ENCODE results near the gene CRACR2A.

Gene CRACR2A

GRCh38 chr12:3602488-3602887 is 150.4 kb downstream of the CRACR2A start:
- no peak for DNase-seq (ENCODE audit: low read depth, low spot score)
- H3K27ac ChIP-seq: no peak overlapping the region

GRCh38 chr12:3601461-3602150 is 151.3 kb downstream of the CRACR2A start:
- no peak overlapping the region for H3K27ac ChIP-seq
- DNase-seq (ENCODE audit: low read depth, low spot score): no peak

GRCh38 chr12:3600951-3601350 is 152.0 kb downstream of the CRACR2A start:
- no peak overlapping the region for H3K27ac ChIP-seq
- DNase-seq (ENCODE audit: low read depth, low spot score): no peak

- no peak for DNase-seq (ENCODE audit: low read depth, low spot score)
- H3K27ac ChIP-seq: no peak overlapping the region
Measured at GRCh38 chr12:3600039-3600720, 152.7 kb downstream of the CRACR2A start.

- no peak overlapping the region for H3K27ac ChIP-seq
- no peak for DNase-seq (ENCODE audit: low read depth, low spot score)
Measured at GRCh38 chr12:3598896-3599860, 153.7 kb downstream of the CRACR2A start.

GRCh38 chr12:3597526-3598210 is 155.2 kb downstream of the CRACR2A start:
- no peak overlapping the region for H3K27ac ChIP-seq
- DNase-seq (ENCODE audit: low read depth, low spot score): no peak

GRCh38 chr12:3596703-3597415 is 156.1 kb downstream of the CRACR2A start:
- H3K27ac ChIP-seq: no peak overlapping the region
- no peak for DNase-seq (ENCODE audit: low read depth, low spot score)

GRCh38 chr12:3595721-3596120 is 157.2 kb downstream of the CRACR2A start:
- H3K27ac ChIP-seq: no peak overlapping the region
- no peak for DNase-seq (ENCODE audit: low read depth, low spot score)

GRCh38 chr12:3594966-3595365 is 157.9 kb downstream of the CRACR2A start:
- H3K27ac ChIP-seq: no peak overlapping the region
- no peak for DNase-seq (ENCODE audit: low read depth, low spot score)

GRCh38 chr12:3593906-3594483 is 158.9 kb downstream of the CRACR2A start:
- H3K27ac ChIP-seq: no peak overlapping the region
- no peak for DNase-seq (ENCODE audit: low read depth, low spot score)

- no peak overlapping the region for H3K27ac ChIP-seq
- no peak for DNase-seq (ENCODE audit: low read depth, low spot score)
Measured at GRCh38 chr12:3592856-3593625, 159.9 kb downstream of the CRACR2A start.

- DNase-seq (ENCODE audit: low read depth, low spot score): no peak
- no peak overlapping the region for H3K27ac ChIP-seq
Measured at GRCh38 chr12:3589745-3590144, 163.2 kb downstream of the CRACR2A start.

- DNase-seq (ENCODE audit: low read depth, low spot score): no peak
- H3K27ac ChIP-seq: no peak overlapping the region
Measured at GRCh38 chr12:3587402-3588013, 165.4 kb downstream of the CRACR2A start.

GRCh38 chr12:3583656-3584334 is 169.1 kb downstream of the CRACR2A start:
- H3K27ac ChIP-seq: no peak overlapping the region
- DNase-seq (ENCODE audit: low read depth, low spot score): no peak

GRCh38 chr12:3580094-3580749 is 172.7 kb downstream of the CRACR2A start:
- no peak for DNase-seq (ENCODE audit: low read depth, low spot score)
- H3K27ac ChIP-seq: no peak overlapping the region

GRCh38 chr12:3579446-3580093 is 173.3 kb downstream of the CRACR2A start:
- no peak for DNase-seq (ENCODE audit: low read depth, low spot score)
- no peak overlapping the region for H3K27ac ChIP-seq

- DNase-seq (ENCODE audit: low read depth, low spot score): no peak
- H3K27ac ChIP-seq: no peak overlapping the region
Measured at GRCh38 chr12:3578557-3578956, 174.4 kb downstream of the CRACR2A start.
